Hepatocyte (in vitro differentiated cells): Measurements from ENCODE around the gene FZD2. TPM values are rescaled to one million over a fixed set of nuclear protein-coding genes. Genes with fewer than 3 reads are reported as not detected.
A peak's percentile ranks its signal among the peaks of the same experiment; 100 is the strongest.
"Not testable (repeated sequence)": the region's sequence is repeated elsewhere in the genome, so short reads cannot be mapped to it uniquely, and the experiment has no call there.

Experiments used
- DNase-seq: peaks from one replicate; pipeline ENCODE4 v3.0.0-alpha.2; 2016; ENCODE audit warnings: low spot score
- H2AFZ ChIP-seq: fragments of 200-600 bp; sonication (generic); 2 replicates; pipeline ENCODE4 v1.6.0; 2016; ENCODE audit warnings: antibody characterized with exemption, mild to moderate bottlenecking
- H3K27ac ChIP-seq: fragments of 200-600 bp; sonication (generic); 2 replicates; pipeline ENCODE4 v1.5.1; 2016; ENCODE audit warnings: mild to moderate bottlenecking
- H3K27me3 ChIP-seq: fragments of 200-600 bp; sonication (generic); 2 replicates; pipeline ENCODE4 v1.6.1; 2016
- H3K36me3 ChIP-seq: fragments of 200-600 bp; sonication (generic); replicated peaks from 2 replicates; pipeline ENCODE4 v1.5.1; 2016; ENCODE audit warnings: low read depth; ENCODE audit not compliant: insufficient read depth
- H3K4me1 ChIP-seq: fragments of 200-600 bp; sonication (generic); 2 replicates; pipeline ENCODE4 v1.5.1; 2016; ENCODE audit warnings: mild to moderate bottlenecking, moderate library complexity; ENCODE audit not compliant: insufficient read depth
- H3K4me2 ChIP-seq: fragments of 200-600 bp; sonication (generic); 2 replicates; pipeline ENCODE4 v1.6.0; 2016
- H3K4me3 ChIP-seq: fragments of 200-600 bp; sonication (generic); 2 replicates; pipeline ENCODE4 v1.5.1; 2016; ENCODE audit warnings: mild to moderate bottlenecking
- H3K79me2 ChIP-seq: fragments of 200-600 bp; sonication (generic); 2 replicates; pipeline ENCODE4 v1.6.0; 2017; ENCODE audit warnings: mild to moderate bottlenecking
- H3K9me2 ChIP-seq: fragments of 200-600 bp; sonication (generic); replicated peaks from 2 replicates; pipeline ENCODE4 v1.6.0; 2017; ENCODE audit warnings: mild to moderate bottlenecking; ENCODE audit not compliant: insufficient read depth
- H3K9me3 ChIP-seq: fragments of 200-600 bp; sonication (generic); 2 replicates; pipeline ENCODE4 v1.5.1; 2016; ENCODE audit warnings: low read depth, mild to moderate bottlenecking
- H4K20me1 ChIP-seq: fragments of 200-600 bp; sonication (generic); 2 replicates; pipeline ENCODE4 v1.6.0; 2016; ENCODE audit warnings: mild to moderate bottlenecking; ENCODE audit not compliant: insufficient read depth, poor library complexity, severe bottlenecking
- EZH2 ChIP-seq: fragments of 200-600 bp; sonication (generic); IDR thresholded peaks from 2 replicates; pipeline ENCODE4 v1.6.1; 2016; ENCODE audit warnings: antibody characterized with exemption, mild to moderate bottlenecking, borderline replicate concordance
- EZH2phosphoT487 ChIP-seq: fragments of 200-600 bp; sonication (generic); IDR thresholded peaks from one replicate; pipeline ENCODE4 v1.6.1; 2018; ENCODE audit warnings: antibody characterized with exemption, mild to moderate bottlenecking, low read depth, moderate library complexity; ENCODE audit not compliant: unreplicated experiment, severe bottlenecking
- WGBS: methylation state at CpG from one replicate; pipeline ENCODE4 v1.1.6; 2016; ENCODE audit warnings: low lambda C conversion rate; ENCODE audit errors: missing lambda C conversion rate; 5-methylcytosine and 5-hydroxymethylcytosine counted together
- polyA plus RNA-seq: library from polyadenylated mRNA; unstranded; fragments of >200 nt; fragmentation: Nextera tagmentation; extraction: Ambion mirVana; gene quantifications from 2 replicates; pipeline ENCODE4 v1.2.1, GENCODE V29; 2016
- total RNA-seq: library from RNA; depleted of rRNA; stranded (reverse); fragments of >200 nt; gene quantifications from 2 replicates; pipeline ENCODE4 v1.2.3, GENCODE V29; 2014
- TF ChIP-seq, protein P1 (sequence below): fragments of 200-600 bp; sonication (generic); IDR thresholded peaks from 2 replicates; pipeline ENCODE4 v1.5.1; 2016; ENCODE audit warnings: antibody characterized with exemption, mild to moderate bottlenecking; ENCODE audit not compliant: poor library complexity

FZD2 gene
- total and polyA plus RNA-seq, 2 experiments from 2014 or later: 19.9 to 35.5 TPM

GRCh38 chr17:44529864-44530263 is 27.4 kb upstream of the FZD2 start:
- WGBS: 62% methylated on average over 3 of the region's 3 CpGs
- DNase-seq: no peak
- Histone ChIP-seq H3K9me3 (no peaks in the 10 kb centered on the region), H3K27ac (no peak overlapping the region), H3K36me3 (no peaks in the 10 kb centered on the region), H3K27me3 (no peaks in the 10 kb centered on the region), H4K20me1 (no peaks in the 10 kb centered on the region), H3K9me2 (no peaks in the 10 kb centered on the region), H2AFZ (no peak overlapping the region), H3K4me2 (no peak overlapping the region), H3K79me2 (no peaks in the 10 kb centered on the region), H3K4me3 (no peak overlapping the region), H3K4me1 (no peaks in the 10 kb centered on the region)
- TF ChIP-seq EZH2: no peak

DNA sequence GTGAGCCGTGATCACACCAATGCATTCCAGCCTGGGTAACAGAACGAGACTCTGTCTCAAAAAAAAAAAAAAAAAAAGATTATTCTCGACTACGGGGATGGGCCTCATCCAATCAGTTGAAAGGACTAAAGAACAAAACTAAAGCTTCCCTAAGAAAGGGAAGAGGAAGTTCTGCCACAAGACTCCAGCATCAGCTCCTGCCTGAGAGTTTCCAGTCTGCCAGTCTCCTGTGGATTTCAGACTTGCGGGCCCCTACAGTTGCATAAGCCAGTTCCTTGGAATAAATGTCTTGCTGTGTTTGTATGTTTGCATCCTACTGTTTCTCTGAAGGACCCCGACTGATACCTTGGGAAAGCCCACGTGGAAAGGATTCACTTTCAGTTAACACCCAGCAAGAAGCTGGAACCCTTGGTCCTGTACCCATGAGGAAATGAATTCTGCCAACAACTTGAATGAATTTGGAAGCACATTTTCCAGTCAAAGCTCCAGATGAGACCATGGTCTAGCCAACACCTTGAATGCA is 26.3 kb upstream of the FZD2 start:
- Histone ChIP-seq H3K9me2 (no peaks in the 10 kb centered on the region), H3K27me3 (no peaks in the 10 kb centered on the region), H2AFZ (no peak overlapping the region), H3K79me2 (no peaks in the 10 kb centered on the region), H4K20me1 (no peaks in the 10 kb centered on the region), H3K9me3 (no peaks in the 10 kb centered on the region), H3K4me1 (peaks cover 3% of the 10 kb centered on the region), H3K4me3 (no peak overlapping the region), H3K4me2 (no peak overlapping the region), H3K36me3 (no peaks in the 10 kb centered on the region), H3K27ac (no peak overlapping the region)
- no peak for TF ChIP-seq EZH2
- TF ChIP-seq, protein P1, sequence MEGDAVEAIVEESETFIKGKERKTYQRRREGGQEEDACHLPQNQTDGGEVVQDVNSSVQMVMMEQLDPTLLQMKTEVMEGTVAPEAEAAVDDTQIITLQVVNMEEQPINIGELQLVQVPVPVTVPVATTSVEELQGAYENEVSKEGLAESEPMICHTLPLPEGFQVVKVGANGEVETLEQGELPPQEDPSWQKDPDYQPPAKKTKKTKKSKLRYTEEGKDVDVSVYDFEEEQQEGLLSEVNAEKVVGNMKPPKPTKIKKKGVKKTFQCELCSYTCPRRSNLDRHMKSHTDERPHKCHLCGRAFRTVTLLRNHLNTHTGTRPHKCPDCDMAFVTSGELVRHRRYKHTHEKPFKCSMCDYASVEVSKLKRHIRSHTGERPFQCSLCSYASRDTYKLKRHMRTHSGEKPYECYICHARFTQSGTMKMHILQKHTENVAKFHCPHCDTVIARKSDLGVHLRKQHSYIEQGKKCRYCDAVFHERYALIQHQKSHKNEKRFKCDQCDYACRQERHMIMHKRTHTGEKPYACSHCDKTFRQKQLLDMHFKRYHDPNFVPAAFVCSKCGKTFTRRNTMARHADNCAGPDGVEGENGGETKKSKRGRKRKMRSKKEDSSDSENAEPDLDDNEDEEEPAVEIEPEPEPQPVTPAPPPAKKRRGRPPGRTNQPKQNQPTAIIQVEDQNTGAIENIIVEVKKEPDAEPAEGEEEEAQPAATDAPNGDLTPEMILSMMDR: no peak
- no peak for TF ChIP-seq EZH2phosphoT487
- DNase-seq: no peak
- 75% methylated on average over 7 of the region's 7 CpGs for WGBS

DNA sequence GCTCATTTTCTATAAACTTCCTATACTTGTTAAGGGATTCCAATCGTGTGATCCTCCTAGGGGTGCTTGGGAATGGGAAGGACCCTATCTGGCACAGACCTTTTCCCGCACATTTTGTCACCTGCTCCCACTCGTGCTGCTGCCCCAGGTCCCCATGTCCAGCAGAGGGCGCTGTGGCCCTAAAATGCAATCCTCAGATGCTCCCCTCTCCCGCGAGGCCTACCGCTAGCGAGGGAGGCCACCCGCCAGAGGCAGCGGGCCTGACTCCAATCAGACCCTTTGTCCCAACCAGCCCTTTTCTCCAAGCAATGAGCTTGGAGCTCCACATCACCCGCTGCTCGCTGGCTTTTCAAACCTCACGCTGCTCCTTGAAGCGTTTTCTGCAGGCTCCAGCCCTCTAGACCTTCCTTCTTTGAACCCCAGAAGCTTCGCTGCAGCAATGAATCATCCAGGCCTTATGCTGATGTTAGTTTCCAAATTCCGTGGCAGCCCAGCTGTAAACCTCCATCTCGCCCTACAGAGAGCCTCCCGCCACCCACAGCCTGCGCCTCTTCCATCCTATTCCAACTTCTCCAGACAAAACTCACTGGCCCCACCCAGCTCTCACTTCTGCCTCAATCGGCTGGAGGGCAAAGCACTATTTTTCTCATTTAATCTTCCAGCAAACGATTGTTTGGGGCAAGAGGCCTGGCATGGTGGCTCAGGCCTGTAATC is 23.6 kb upstream of the FZD2 start:
- Histone ChIP-seq H3K4me2 (peak overlapping the region; percentile 50), H3K36me3 (no peaks in the 10 kb centered on the region), H3K79me2 (no peaks in the 10 kb centered on the region), H3K4me1 (peaks cover 10% of the 10 kb centered on the region), H3K9me3 (no peaks in the 10 kb centered on the region), H2AFZ (peak overlapping the region; percentile 26), H3K9me2 (no peaks in the 10 kb centered on the region), H4K20me1 (no peaks in the 10 kb centered on the region), H3K27me3 (no peaks in the 10 kb centered on the region), H3K27ac (peak overlapping the region; percentile 78), H3K4me3 (no peak overlapping the region)
- peak; percentile 96 for DNase-seq
- WGBS: 21% methylated on average over 21 of the region's 21 CpGs
- TF ChIP-seq EZH2phosphoT487 (no peak), EZH2 (no peak)
- TF ChIP-seq, protein P1: peak; percentile 96

GRCh38 chr17:44536090-44536953 is 21.0 kb upstream of the FZD2 start:
- peak overlapping the region; percentile 53 for H3K4me2 ChIP-seq
- peak overlapping the region; percentile 44 for H2AFZ ChIP-seq
- H3K4me1 ChIP-seq: peaks cover 24% of the 10 kb centered on the region
- WGBS: 62% methylated on average over 12 of the region's 12 CpGs
- peak; percentile 43 for DNase-seq
- H3K4me3 ChIP-seq: no peak overlapping the region
- TF ChIP-seq EZH2 (no peak), EZH2phosphoT487 (no peak)
- TF ChIP-seq, protein P1: no peak
- H3K36me3 ChIP-seq: no peaks in the 10 kb centered on the region
- peak overlapping the region; percentile 91 for H3K27ac ChIP-seq
- H3K27me3 ChIP-seq: no peaks in the 10 kb centered on the region
- no peaks in the 10 kb centered on the region for H3K79me2 ChIP-seq
- H3K9me2 ChIP-seq: no peaks in the 10 kb centered on the region
- no peaks in the 10 kb centered on the region for H4K20me1 ChIP-seq
- no peaks in the 10 kb centered on the region for H3K9me3 ChIP-seq

DNA sequence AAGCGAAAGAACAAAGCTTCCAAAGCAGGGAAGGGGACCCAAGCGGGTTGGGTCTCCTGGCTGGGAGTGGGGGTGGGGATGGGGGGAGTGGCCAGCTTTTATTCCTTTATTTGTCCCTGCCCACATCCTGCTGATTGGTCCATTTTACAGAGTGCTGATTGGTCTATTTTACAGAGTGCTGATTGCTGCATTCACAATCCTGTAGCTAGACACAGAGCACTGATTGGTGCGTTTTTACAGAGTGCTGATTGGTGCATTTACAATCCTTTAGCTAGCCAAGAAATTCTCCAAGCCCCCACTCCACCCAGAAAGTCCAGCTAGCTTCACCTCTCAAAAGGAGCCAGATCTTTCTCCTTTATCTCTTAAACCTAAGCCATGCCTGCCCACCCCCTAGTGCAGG is 19.4 kb upstream of the FZD2 start:
- not testable (repeated sequence) for H2AFZ ChIP-seq, H3K36me3 ChIP-seq, H4K20me1 ChIP-seq, H3K9me2 ChIP-seq, H3K27me3 ChIP-seq, H3K9me3 ChIP-seq, H3K4me3 ChIP-seq, H3K27ac ChIP-seq, H3K4me2 ChIP-seq, H3K79me2 ChIP-seq, DNase-seq
- WGBS: 97% methylated on average over 3 of the region's 3 CpGs
- H3K4me1 ChIP-seq: peaks cover 40% of the 10 kb centered on the region
